Measurements from ENCODE around the gene AOAH. TPM values are rescaled to one million over a fixed set of nuclear protein-coding genes. Genes with fewer than 3 reads are reported as not detected.

AOAH gene
- total RNA-seq, 2 donors from 2014 or later: 0.70 to 1.6 TPM

DNA sequence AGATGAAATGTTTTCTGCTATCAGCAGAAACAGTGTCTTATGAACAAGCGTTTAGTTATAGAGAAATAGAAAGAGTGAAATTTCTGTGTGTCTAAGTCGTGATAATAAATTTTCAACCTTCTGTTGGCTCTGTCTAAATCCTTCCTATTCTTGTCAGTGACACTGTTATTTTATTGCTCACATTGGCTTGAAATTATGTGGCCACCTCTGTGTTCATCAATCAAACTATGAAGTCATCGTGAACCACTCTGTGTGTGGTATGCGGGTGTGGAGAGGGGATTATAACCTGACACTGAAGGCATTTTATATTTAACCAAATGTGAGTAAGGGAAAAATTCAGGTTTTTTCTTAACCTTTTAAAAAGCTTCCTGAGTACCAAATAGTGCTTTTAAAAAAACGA lies 12.3 kb downstream of the AOAH start:
- Histone ChIP-seq H3K36me3 (ENCODE audit: control insufficient read depth, insufficient read depth, low read length) (no peaks in the 10 kb centered on the region), H3K4me1 (ENCODE audit: control insufficient read depth, insufficient read depth, low read length) (no peaks in the 10 kb centered on the region), H3K4me3 (ENCODE audit: low read length) (no peak overlapping the region), H3K9ac (ENCODE audit: extremely low read depth, low read length, poor library complexity, severe bottlenecking) (no peak overlapping the region), H3K9me3 (ENCODE audit: control insufficient read depth, low read length) (no peaks in the 10 kb centered on the region), H3K27me3 (ENCODE audit: control insufficient read depth, insufficient read depth, low read length, poor library complexity, severe bottlenecking) (no peaks in the 10 kb centered on the region), H3K27ac (ENCODE audit: low read depth, low read length) (no peak overlapping the region)
- H3K9me3 Mint-ChIP-seq: peaks cover under 1% of the 10 kb centered on the region
- no peak for DNase-seq
- no peaks in the 10 kb centered on the region for H3K4me1 Mint-ChIP-seq
- WGBS, 2 experiments (ENCODE audit: insufficient coverage in 1 of 2, insufficient read length in 1 of 2): 85 to 93% methylated on average over 3 to 5 of the region's 5 CpGs
- TF ChIP-seq, protein P1, sequence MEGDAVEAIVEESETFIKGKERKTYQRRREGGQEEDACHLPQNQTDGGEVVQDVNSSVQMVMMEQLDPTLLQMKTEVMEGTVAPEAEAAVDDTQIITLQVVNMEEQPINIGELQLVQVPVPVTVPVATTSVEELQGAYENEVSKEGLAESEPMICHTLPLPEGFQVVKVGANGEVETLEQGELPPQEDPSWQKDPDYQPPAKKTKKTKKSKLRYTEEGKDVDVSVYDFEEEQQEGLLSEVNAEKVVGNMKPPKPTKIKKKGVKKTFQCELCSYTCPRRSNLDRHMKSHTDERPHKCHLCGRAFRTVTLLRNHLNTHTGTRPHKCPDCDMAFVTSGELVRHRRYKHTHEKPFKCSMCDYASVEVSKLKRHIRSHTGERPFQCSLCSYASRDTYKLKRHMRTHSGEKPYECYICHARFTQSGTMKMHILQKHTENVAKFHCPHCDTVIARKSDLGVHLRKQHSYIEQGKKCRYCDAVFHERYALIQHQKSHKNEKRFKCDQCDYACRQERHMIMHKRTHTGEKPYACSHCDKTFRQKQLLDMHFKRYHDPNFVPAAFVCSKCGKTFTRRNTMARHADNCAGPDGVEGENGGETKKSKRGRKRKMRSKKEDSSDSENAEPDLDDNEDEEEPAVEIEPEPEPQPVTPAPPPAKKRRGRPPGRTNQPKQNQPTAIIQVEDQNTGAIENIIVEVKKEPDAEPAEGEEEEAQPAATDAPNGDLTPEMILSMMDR (conservative IDR thresholded peaks at IDR 0.05): no peak
- H3K4me3 Mint-ChIP-seq: no peak overlapping the region
- H3K27me3 Mint-ChIP-seq (ENCODE audit: insufficient read depth): no peaks in the 10 kb centered on the region
- no peaks in the 10 kb centered on the region for H3K36me3 Mint-ChIP-seq (ENCODE audit: low read depth)
- H3K27ac Mint-ChIP-seq: no peak overlapping the region

DNA sequence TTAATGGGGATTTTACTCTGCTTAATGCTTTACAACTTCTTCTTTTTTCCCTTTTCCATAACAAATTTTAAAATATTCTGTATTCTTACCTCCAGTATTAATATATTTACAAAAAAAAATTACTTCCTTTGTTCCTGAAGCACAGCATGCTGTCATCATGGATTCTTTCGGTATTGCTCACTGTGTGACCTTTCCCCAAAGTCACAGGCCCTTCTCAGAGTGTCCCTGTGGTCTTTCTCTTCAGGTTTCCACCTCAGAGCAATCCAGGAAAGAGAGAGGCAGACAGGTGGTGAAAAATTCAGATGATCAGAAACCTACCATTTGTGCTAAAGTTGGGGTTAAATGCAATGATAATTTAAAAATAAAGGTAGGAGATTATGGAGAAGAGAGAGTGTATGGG lies 13.0 kb downstream of the AOAH start:
- TF ChIP-seq, protein P1 (conservative IDR thresholded peaks at IDR 0.05): no peak
- Mint-ChIP-seq H3K27ac (no peak overlapping the region), H3K9me3 (peaks cover 2% of the 10 kb centered on the region), H3K36me3 (ENCODE audit: low read depth) (no peaks in the 10 kb centered on the region), H3K4me1 (no peaks in the 10 kb centered on the region), H3K4me3 (no peak overlapping the region), H3K27me3 (ENCODE audit: insufficient read depth) (no peaks in the 10 kb centered on the region)
- Histone ChIP-seq H3K36me3 (ENCODE audit: control insufficient read depth, insufficient read depth, low read length) (no peaks in the 10 kb centered on the region), H3K27ac (ENCODE audit: low read depth, low read length) (no peak overlapping the region), H3K9me3 (ENCODE audit: control insufficient read depth, low read length) (no peaks in the 10 kb centered on the region), H3K4me3 (ENCODE audit: low read length) (no peak overlapping the region), H3K9ac (ENCODE audit: extremely low read depth, low read length, poor library complexity, severe bottlenecking) (no peak overlapping the region), H3K4me1 (ENCODE audit: control insufficient read depth, insufficient read depth, low read length) (no peaks in the 10 kb centered on the region), H3K27me3 (ENCODE audit: control insufficient read depth, insufficient read depth, low read length, poor library complexity, severe bottlenecking) (no peaks in the 10 kb centered on the region)
- no peak for DNase-seq
- WGBS, 2 experiments (ENCODE audit: insufficient coverage in 1 of 2, insufficient read length in 1 of 2): 67 to 90% methylated on average over 1 of the region's 1 CpG

GRCh38 chr7:36710186-36710791 lies 14.0 kb downstream of the AOAH start:
- H3K27ac Mint-ChIP-seq: no peak overlapping the region
- DNase-seq: no peak
- no peaks in the 10 kb centered on the region for H3K4me1 Mint-ChIP-seq
- H3K36me3 Mint-ChIP-seq (ENCODE audit: low read depth): no peaks in the 10 kb centered on the region
- H3K4me3 Mint-ChIP-seq: no peak overlapping the region
- no peak overlapping the region for H3K9ac ChIP-seq (ENCODE audit: extremely low read depth, low read length, poor library complexity, severe bottlenecking)
- H3K27me3 ChIP-seq (ENCODE audit: control insufficient read depth, insufficient read depth, low read length, poor library complexity, severe bottlenecking): no peaks in the 10 kb centered on the region
- peaks cover 2% of the 10 kb centered on the region for H3K9me3 Mint-ChIP-seq
- no peak overlapping the region for H3K4me3 ChIP-seq (ENCODE audit: low read length)
- TF ChIP-seq, protein P1 (conservative IDR thresholded peaks at IDR 0.05): no peak
- H3K27ac ChIP-seq (ENCODE audit: low read depth, low read length): no peak overlapping the region
- no peaks in the 10 kb centered on the region for H3K36me3 ChIP-seq (ENCODE audit: control insufficient read depth, insufficient read depth, low read length)
- no peaks in the 10 kb centered on the region for H3K9me3 ChIP-seq (ENCODE audit: control insufficient read depth, low read length)
- 79 to 90% methylated on average over 2 to 3 of the region's 3 CpGs for WGBS, 2 experiments (ENCODE audit: insufficient coverage in 1 of 2, insufficient read length in 1 of 2)
- no peaks in the 10 kb centered on the region for H3K4me1 ChIP-seq (ENCODE audit: control insufficient read depth, insufficient read depth, low read length)
- H3K27me3 Mint-ChIP-seq (ENCODE audit: insufficient read depth): no peaks in the 10 kb centered on the region

All from endodermal cell (in vitro differentiated cells).